Stomach smooth muscle (tissue), 2 donors: Measurements from ENCODE around the gene GUCY2D.
"Not testable (repeated sequence)": the region's sequence is repeated elsewhere in the genome, so short reads cannot be mapped to it uniquely, and the experiment has no call there.

Experiments
- H3K27ac ChIP-seq: one replicate; pipeline ENCODE4 v1.7.0; 2013; ENCODE audit warnings: mild to moderate bottlenecking, low read length, inconsistent platforms
- H3K27me3 ChIP-seq, 2 donors: one replicate each; pipeline ENCODE4 v1.7.0; 2013; ENCODE audit warnings: low read length in 2 of 2; ENCODE audit not compliant: insufficient read depth in 2 of 2, control insufficient read depth in 1 of 2
- H3K36me3 ChIP-seq, 2 donors: one replicate each; pipeline ENCODE4 v1.7.0; 2013; ENCODE audit warnings: low read length in 2 of 2; ENCODE audit not compliant: control insufficient read depth in 2 of 2, insufficient read depth in 2 of 2
- H3K4me1 ChIP-seq: one replicate; pipeline ENCODE4 v1.7.0; 2013; ENCODE audit warnings: low read length; ENCODE audit not compliant: control insufficient read depth, insufficient read depth
- H3K4me3 ChIP-seq, 2 donors: one replicate each; pipeline ENCODE4 v1.7.0; 2013; ENCODE audit warnings: low read length in 2 of 2
- H3K9ac ChIP-seq, 2 donors: one replicate each; pipeline ENCODE4 v1.7.0; 2013; ENCODE audit warnings: low read length in 2 of 2, mild to moderate bottlenecking in 1 of 2
- H3K9me3 ChIP-seq, 2 donors: one replicate each; pipeline ENCODE4 v1.7.0; 2013; ENCODE audit warnings: low read length in 2 of 2; ENCODE audit not compliant: control insufficient read depth in 2 of 2
- donor health status: healthy.
- donor health status: Pancreatic carcinoma.

The GUCY2D gene

DNA sequence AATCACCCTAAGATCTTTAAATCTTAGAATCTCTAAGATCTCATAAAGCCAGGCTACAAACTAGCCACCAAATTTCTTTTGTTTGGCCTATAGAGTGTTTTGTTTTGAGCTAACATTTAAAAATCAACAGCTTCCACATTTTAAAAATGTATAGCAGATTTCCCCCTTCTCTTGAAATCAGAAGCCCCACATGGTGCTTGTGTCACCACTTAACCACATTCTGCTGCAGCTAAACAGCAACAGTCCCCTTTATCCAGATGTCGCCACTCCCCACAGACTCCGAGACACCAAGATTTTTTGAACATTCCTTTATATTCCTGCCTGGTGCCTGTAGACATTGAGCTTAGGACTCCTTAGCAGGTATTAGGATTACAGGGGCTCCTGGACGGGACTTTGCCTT, 16.0 kb downstream of the GUCY2D start:
- Histone ChIP-seq H3K27me3 (peaks cover 24 to 28% of the 10 kb centered on the region in 2 donors), H3K9me3 (no peaks in the 10 kb centered on the region), H3K4me3 (no peak overlapping the region), H3K4me1 (peaks cover 16% of the 10 kb centered on the region), H3K36me3 (no peaks in the 10 kb centered on the region), H3K9ac (no peak overlapping the region), H3K27ac (no peak overlapping the region)

DNA sequence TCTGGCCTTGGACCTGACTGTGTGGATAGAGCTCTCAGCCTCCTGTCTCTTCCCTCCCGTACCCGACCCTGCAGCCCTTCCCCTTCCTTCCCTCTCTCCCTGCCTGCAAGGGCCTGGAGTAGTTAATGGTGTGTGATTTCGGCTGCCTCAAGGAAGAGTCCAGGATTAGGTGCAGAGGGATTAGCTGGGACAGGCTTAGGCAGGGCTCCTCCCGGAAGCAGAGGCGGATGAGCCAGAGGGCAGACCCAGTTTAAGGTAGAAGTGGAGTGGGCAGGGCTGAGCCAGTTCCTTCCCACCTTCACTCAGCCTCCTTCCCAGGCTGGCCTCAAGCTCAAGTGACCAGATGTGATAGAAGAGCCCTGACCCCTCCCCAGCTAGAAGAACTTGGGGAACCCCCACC, 16.8 kb downstream of the GUCY2D start:
- Histone ChIP-seq H3K27ac (no peak overlapping the region), H3K9me3 (no peaks in the 10 kb centered on the region), H3K36me3 (no peaks in the 10 kb centered on the region), H3K4me1 (peaks cover 16% of the 10 kb centered on the region), H3K4me3 (no peak overlapping the region), H3K9ac (no peak overlapping the region), H3K27me3 (peaks cover 21 to 24% of the 10 kb centered on the region in 2 donors)

DNA sequence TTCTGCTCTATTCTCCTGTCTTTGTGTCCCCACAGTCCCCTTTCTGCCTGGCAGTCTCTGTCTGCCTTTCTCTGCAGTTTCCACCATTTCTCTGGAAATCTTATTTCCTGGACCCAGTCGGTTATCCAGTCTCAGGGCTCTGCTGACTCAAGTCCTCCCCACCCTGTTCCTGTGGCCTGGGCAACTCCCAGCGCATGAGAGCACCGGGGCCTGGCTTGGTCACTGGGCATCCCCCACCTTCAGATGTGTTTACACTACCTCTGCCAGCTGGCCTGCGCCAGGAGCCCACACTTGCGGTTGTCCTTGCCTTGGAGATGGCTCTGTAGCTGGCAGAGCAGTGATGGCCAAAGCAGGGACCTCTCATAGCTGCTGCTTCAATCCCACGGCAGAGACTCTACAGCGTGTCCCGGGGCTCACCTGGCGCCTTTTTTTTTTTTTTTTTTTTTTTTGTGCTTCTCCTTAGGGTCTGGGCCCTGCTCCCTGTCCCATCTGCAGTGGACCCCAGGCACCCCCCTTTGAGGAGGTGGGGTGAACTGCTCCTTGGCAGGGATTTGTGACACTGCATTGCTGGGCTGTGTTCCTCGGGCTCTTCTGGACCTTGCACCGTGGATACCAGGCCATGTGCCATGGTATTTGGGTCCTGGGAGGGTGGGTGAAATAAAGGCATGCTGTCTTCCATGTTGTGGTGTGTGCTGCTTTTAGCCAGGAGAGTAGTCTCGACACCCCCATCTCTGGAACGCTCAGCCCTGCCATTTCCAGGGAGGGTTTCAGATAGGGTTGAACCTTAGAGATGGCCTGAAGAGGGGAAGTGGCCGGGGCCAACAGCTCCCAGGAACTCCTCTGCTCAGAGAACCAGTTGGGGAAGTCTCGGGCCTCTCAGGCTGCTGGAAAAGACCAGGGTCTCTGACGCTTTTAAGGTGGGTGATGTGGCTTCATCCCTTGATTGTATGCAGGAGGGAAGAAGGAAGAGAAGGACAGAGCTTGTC, 17.5 kb downstream of the GUCY2D start:
- no peaks in the 10 kb centered on the region for H3K36me3 ChIP-seq
- H3K9ac ChIP-seq, result no peak overlapping the region
- no peak overlapping the region for H3K27ac ChIP-seq
- H3K27me3 ChIP-seq, result peaks cover 21 to 24% of the 10 kb centered on the region in 2 donors
- H3K9me3 ChIP-seq, result no peaks in the 10 kb centered on the region
- peaks cover 16% of the 10 kb centered on the region for H3K4me1 ChIP-seq
- H3K4me3 ChIP-seq, result no peak overlapping the region

- Histone ChIP-seq H3K36me3 (no peaks in the 10 kb centered on the region), H3K9ac (no peak overlapping the region), H3K27me3 (peaks cover 11 to 19% of the 10 kb centered on the region in 2 donors), H3K4me1 (peaks cover 12% of the 10 kb centered on the region), H3K4me3 (no peak overlapping the region), H3K9me3 (no peaks in the 10 kb centered on the region), H3K27ac (no peak overlapping the region)
Observed at GRCh38 chr17:8020776-8021564, 18.6 kb downstream of the GUCY2D start.

DNA sequence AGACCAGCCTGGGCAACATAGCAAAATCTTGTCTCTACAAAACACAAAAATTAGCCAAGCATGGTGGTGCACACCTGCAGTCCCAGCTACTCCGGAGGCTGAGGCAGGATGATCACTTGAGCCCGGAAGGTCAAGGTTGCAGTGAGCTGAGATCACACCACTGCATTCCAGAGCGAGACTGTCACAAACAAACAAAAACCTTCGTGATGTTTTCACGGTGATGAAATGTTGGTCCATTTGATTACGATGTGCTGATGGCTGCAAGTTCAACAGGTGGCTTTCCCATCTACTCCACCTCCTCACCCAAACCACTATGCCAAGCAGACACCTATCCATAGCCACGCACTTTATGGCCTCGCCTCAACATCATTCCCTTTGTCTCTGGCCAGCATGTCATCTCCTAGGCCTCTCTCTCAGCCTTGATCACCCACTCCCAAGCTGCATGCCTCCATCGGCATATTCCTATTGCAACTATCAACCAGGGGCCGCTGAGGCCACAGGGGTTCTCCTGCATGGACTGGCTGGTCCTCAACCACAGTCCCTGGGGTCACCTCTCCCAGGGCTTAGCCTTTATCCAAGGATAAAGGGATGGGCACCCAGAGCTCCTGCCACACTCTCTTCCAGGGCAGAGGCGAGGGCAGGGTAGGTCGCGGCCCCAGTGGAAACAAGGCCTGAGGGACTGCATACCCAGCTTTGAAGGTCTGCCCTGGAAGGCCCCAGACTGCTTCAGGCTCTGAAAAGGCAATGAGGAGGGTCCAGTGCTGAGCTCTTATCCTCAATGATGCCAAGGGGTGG, 19.3 kb downstream of the GUCY2D start:
- H3K4me1 ChIP-seq, result peaks cover 5% of the 10 kb centered on the region
- peaks cover 5 to 12% of the 10 kb centered on the region in 2 donors for H3K27me3 ChIP-seq
- H3K4me3 ChIP-seq, result no peak overlapping the region
- no peaks in the 10 kb centered on the region for H3K36me3 ChIP-seq
- H3K9ac ChIP-seq, result no peak overlapping the region
- no peaks in the 10 kb centered on the region for H3K9me3 ChIP-seq
- no peak overlapping the region for H3K27ac ChIP-seq

GRCh38 chr17:8022360-8023003, 20.1 kb downstream of the GUCY2D start:
- Histone ChIP-seq H3K4me3 (no peak overlapping the region), H3K27me3 (peaks cover 3 to 12% of the 10 kb centered on the region in 2 donors), H3K36me3 (no peaks in the 10 kb centered on the region), H3K27ac (no peak overlapping the region), H3K9me3 (no peaks in the 10 kb centered on the region), H3K9ac (no peak overlapping the region), H3K4me1 (no peaks in the 10 kb centered on the region)

- H3K9ac ChIP-seq, H3K9me3 ChIP-seq, H3K4me3 ChIP-seq, H3K4me1 ChIP-seq, H3K27ac ChIP-seq, H3K36me3 ChIP-seq: not testable (repeated sequence)
- peaks cover 9 to 24% of the 10 kb centered on the region in 2 donors for H3K27me3 ChIP-seq
Observed at GRCh38 chr17:8024161-8024560, 21.7 kb downstream of the GUCY2D start.

DNA sequence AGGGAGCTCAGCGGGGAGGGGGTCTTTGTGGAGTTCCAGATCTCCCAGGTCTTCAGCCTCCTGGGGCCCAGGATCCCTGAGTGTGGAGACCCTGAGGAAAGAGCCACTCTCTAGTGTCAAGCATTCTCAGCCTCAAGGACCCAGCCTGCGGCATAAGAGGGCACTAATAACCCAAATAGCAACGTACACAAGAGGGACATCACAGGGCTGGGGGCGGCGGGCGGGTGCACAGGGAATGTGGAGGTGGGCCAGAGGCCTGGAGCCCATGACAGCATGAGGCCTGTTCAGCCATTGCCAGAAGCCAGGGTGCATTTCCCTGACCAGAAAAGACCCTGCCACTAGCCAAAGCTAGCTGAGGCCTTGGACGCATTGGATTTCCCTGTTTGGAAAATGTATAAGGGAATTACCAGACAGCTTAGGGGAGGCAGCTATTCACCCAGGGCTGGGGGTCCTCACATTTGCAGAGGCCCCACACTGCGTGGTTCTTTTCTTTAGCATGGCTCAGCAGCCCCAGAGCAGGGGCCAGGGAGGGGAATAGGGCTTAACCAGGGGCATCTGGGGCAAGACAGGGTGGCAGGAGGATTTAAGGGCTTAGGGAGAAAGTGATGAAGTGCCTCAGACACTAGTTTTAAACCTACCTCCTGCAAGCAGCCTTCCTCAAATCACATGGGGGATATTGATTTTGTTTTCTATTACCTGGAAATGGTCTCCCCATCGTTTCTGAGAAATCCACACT, 22.9 kb downstream of the GUCY2D start:
- H3K4me3 ChIP-seq, result no peak overlapping the region
- no peaks in the 10 kb centered on the region for H3K36me3 ChIP-seq
- no peak overlapping the region for H3K27ac ChIP-seq
- no peak overlapping the region for H3K9ac ChIP-seq
- no peaks in the 10 kb centered on the region for H3K9me3 ChIP-seq
- peaks cover 12 to 24% of the 10 kb centered on the region in 2 donors for H3K27me3 ChIP-seq
- H3K4me1 ChIP-seq, result no peaks in the 10 kb centered on the region

- H3K36me3 ChIP-seq, result no peaks in the 10 kb centered on the region
- H3K9ac ChIP-seq, result no peak overlapping the region
- no peak overlapping the region for H3K4me3 ChIP-seq
Observed at GRCh38 chr17:8029121-8029520, 26.7 kb downstream of the GUCY2D start.

More at GRCh38 chr17:8029121-8029520, 26.7 kb downstream of the GUCY2D start:
- Histone ChIP-seq H3K9me3 (no peaks in the 10 kb centered on the region), H3K27me3 (peaks cover 12 to 29% of the 10 kb centered on the region in 2 donors), H3K4me1 (no peaks in the 10 kb centered on the region), H3K27ac (no peak overlapping the region)
